ENCODE measurements around the gene FRRS1. TPM values are rescaled to one million over a fixed set of nuclear protein-coding genes. Genes with fewer than 3 reads are reported as not detected.

FRRS1 gene
- total RNA-seq, 6 experiments from 2014 or later, result 0.22 to 1.1 (median 0.41) TPM

GRCh38 chr1:99669376-99669775 is 97.1 kb downstream of the FRRS1 start:
- Mint-ChIP-seq H3K9me3 (no peaks in the 10 kb centered on the region), H3K27ac (no peak overlapping the region)

DNA sequence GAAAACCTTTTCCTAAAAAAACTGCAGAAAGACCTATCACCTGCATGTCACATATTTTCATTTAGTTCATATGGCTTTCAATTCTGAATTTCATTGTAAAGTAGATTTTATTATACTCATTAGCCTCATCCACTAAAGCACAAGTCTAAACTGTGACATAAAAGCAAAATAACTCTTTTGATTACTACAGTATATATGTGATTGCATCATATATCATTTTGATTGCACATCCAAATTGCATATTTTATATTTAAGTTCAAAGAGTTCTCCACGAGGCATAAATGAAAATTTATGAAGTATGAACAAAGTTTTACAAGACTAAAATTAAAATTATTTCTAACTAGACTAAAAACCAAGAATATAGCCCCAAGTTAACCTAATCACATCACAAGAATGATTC is 101.2 kb downstream of the FRRS1 start:
- H3K4me3 Mint-ChIP-seq, result no peak overlapping the region
- no peak overlapping the region for H3K27ac Mint-ChIP-seq
- no peaks in the 10 kb centered on the region for H3K9me3 Mint-ChIP-seq
- DNase-seq, result no peak
- no peaks in the 10 kb centered on the region for H3K4me1 Mint-ChIP-seq (ENCODE audit: low read depth)
- no peaks in the 10 kb centered on the region for H3K36me3 Mint-ChIP-seq (ENCODE audit: low read depth)
- TF ChIP-seq, protein P1, sequence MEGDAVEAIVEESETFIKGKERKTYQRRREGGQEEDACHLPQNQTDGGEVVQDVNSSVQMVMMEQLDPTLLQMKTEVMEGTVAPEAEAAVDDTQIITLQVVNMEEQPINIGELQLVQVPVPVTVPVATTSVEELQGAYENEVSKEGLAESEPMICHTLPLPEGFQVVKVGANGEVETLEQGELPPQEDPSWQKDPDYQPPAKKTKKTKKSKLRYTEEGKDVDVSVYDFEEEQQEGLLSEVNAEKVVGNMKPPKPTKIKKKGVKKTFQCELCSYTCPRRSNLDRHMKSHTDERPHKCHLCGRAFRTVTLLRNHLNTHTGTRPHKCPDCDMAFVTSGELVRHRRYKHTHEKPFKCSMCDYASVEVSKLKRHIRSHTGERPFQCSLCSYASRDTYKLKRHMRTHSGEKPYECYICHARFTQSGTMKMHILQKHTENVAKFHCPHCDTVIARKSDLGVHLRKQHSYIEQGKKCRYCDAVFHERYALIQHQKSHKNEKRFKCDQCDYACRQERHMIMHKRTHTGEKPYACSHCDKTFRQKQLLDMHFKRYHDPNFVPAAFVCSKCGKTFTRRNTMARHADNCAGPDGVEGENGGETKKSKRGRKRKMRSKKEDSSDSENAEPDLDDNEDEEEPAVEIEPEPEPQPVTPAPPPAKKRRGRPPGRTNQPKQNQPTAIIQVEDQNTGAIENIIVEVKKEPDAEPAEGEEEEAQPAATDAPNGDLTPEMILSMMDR (IDR thresholded peaks at IDR 0.05), result no peak
- peaks cover 2% of the 10 kb centered on the region; the same call in 1 of the 2 replicates for H3K27me3 Mint-ChIP-seq (ENCODE audit: insufficient read depth)

More at GRCh38 chr1:99669376-99669775, 97.1 kb downstream of the FRRS1 start:
- no peak for DNase-seq
- Mint-ChIP-seq H3K27me3 (ENCODE audit: insufficient read depth) (peaks cover 5% of the 10 kb centered on the region), H3K4me1 (ENCODE audit: low read depth) (peaks cover 8% of the 10 kb centered on the region; the same call in 1 of the 2 replicates), H3K36me3 (ENCODE audit: low read depth) (no peaks in the 10 kb centered on the region), H3K4me3 (no peak overlapping the region)
- TF ChIP-seq, protein P1 (IDR thresholded peaks at IDR 0.05), result no peak

DNA sequence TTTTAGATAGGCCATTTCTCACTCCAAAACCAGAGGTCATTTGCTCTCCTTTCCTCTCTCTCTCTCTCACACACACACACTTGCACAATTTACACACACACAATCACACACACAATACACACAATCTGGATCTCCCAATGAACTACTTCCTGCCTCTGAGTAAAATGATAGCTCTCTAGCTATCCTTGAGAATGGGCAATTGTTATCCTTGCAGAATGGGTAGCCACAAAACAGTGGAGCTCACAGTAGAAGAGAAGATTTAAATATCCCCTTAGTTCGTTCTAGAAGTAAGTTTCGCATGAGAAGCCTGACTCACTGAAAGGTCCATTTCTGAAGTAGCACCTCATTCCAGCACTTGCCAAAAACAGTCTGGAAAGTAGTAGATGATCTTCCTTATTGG is 102.9 kb downstream of the FRRS1 start:
- H3K27me3 Mint-ChIP-seq (ENCODE audit: insufficient read depth), result peaks cover under 1% of the 10 kb centered on the region; the same call in 1 of the 2 replicates
- H3K4me1 Mint-ChIP-seq (ENCODE audit: low read depth), result no peaks in the 10 kb centered on the region
- H3K36me3 Mint-ChIP-seq (ENCODE audit: low read depth), result no peaks in the 10 kb centered on the region
- no peaks in the 10 kb centered on the region for H3K9me3 Mint-ChIP-seq
- no peak overlapping the region for H3K27ac Mint-ChIP-seq
- TF ChIP-seq, protein P1 (IDR thresholded peaks at IDR 0.05), result no peak
- H3K4me3 Mint-ChIP-seq, result no peak overlapping the region
- DNase-seq, result no peak

DNA sequence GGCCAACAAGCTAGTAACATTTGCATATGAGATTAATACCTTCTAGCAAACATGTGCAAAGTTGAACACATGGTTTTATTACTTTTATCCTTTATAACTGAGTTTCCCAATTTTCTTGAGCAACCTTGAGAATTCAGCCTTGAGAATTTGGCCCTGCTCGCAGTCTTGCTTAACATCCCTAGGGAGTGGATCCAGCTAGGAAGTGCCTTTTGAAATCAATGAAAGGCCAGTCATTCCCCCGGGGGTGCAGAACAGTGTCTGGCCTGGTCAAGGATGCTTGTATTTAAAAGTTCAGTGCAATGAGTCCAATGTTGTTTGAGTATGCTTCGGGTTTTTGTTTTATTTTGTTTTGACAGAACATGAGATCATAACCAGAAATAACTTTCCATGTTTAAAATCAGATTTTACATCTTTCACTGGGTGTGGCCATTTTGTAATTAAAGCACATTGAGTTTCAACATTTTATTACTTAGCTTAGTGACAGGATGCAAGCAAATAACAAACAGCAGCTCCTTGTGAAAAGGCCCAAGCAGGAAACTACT is 103.8 kb downstream of the FRRS1 start:
- TF ChIP-seq, protein P1 (IDR thresholded peaks at IDR 0.05), result no peak
- H3K9me3 Mint-ChIP-seq, result no peaks in the 10 kb centered on the region
- no peaks in the 10 kb centered on the region for H3K36me3 Mint-ChIP-seq (ENCODE audit: low read depth)
- no peaks in the 10 kb centered on the region for H3K4me1 Mint-ChIP-seq (ENCODE audit: low read depth)
- H3K4me3 Mint-ChIP-seq, result no peak overlapping the region
- H3K27ac Mint-ChIP-seq, result no peak overlapping the region
- DNase-seq, result no peak
- no peaks in the 10 kb centered on the region for H3K27me3 Mint-ChIP-seq (ENCODE audit: insufficient read depth)

DNA sequence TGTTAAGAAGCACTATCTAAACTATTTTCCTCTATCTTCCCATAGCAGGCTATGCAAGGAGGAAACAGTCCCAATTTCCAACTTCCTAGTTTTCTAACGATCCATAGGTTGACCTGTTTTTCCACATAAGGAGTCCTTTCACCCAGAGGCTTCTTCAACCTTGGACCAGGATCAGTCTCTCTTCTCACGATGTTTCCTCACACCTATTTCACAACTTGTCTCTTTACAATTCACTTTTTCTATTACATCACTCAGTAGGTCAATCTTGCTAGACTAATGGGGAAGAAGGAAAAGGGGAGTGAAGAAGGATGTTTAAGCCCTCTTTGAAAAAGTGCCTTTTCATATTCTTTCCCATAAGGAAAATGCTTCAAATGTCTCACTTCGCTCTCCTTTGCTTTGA is 104.7 kb downstream of the FRRS1 start:
- no peak for DNase-seq
- Mint-ChIP-seq H3K4me1 (ENCODE audit: low read depth) (no peaks in the 10 kb centered on the region), H3K27ac (no peak overlapping the region), H3K27me3 (ENCODE audit: insufficient read depth) (no peaks in the 10 kb centered on the region), H3K36me3 (ENCODE audit: low read depth) (no peaks in the 10 kb centered on the region), H3K9me3 (no peaks in the 10 kb centered on the region), H3K4me3 (no peak overlapping the region)
- TF ChIP-seq, protein P1 (IDR thresholded peaks at IDR 0.05), result no peak
